Vagina (tissue), 2 donors: ENCODE data around the gene FAM98B. TPM values are rescaled to one million over a fixed set of nuclear protein-coding genes. Genes with fewer than 3 reads are reported as not detected.

ENCODE experiments used
- DNase-seq, 2 donors: peaks; one replicate each; pipeline ENCODE4 v3.0.0-alpha.2; 2017; ENCODE audit errors: extremely low spot score in 2 of 2
- H3K27ac ChIP-seq: fragments of 200-600 bp; sonication (generic); one replicate; pipeline ENCODE4 v1.5.1; 2019
- H3K27me3 ChIP-seq: fragments of 200-600 bp; sonication (generic); one replicate; pipeline ENCODE4 v1.5.1; 2019
- H3K36me3 ChIP-seq, 2 donors: fragments of 200-600 bp; sonication (generic); one replicate each; pipeline ENCODE4 v1.5.1; 2017 to 2019
- H3K4me1 ChIP-seq: fragments of 200-600 bp; sonication (generic); one replicate; pipeline ENCODE4 v1.5.1; 2019
- H3K4me3 ChIP-seq, 2 donors: fragments of 200-600 bp; sonication (generic); 1 replicate in 1 of 2; 2 replicates in 1 of 2; pipeline ENCODE4 v1.5.1; 2016 to 2019
- H3K9me3 ChIP-seq: fragments of 200-600 bp; sonication (generic); one replicate; pipeline ENCODE4 v1.5.1; 2019
- POLR2A ChIP-seq, 2 donors: fragments of 450-650 bp; IDR thresholded peaks; one replicate each; pipeline ENCODE4 v1.6.1; 2017; ENCODE audit warnings: antibody characterized with exemption in 2 of 2, mild to moderate bottlenecking in 2 of 2, moderate library complexity in 2 of 2
- POLR2AphosphoS5 ChIP-seq, 2 donors: sonication (generic); formaldehyde crosslinking; IDR thresholded peaks; one replicate each; pipeline ENCODE4 v1.9.0; 2017; ENCODE audit warnings: antibody characterized with exemption in 2 of 2, mild to moderate bottlenecking in 2 of 2, low read depth in 1 of 2; ENCODE audit not compliant: insufficient read depth in 1 of 2
- intact Hi-C: fragments of 100-400 bp; cut with DNase I; formaldehyde crosslinking; loops from one replicate; pipeline ENCODE4 v1.15.1; 2023
- total RNA-seq: library from RNA; depleted of rRNA; stranded (reverse); fragments of >200 nt; gene quantifications from one replicate; pipeline ENCODE4 v1.2.3, GENCODE V29; 2016
- TF ChIP-seq, protein P1 (sequence below), 3 experiments: fragments of 450-650 bp in 2 of 3; fragments of 200-600 bp in 1 of 3; sonication (generic) in 1 of 3; IDR thresholded peaks; one replicate each; pipeline ENCODE4 v1.5.1; 2017 to 2019; ENCODE audit warnings: antibody characterized with exemption in 3 of 3, mild to moderate bottlenecking in 2 of 3, moderate library complexity in 2 of 3

FAM98B gene
- 18.7 TPM for total RNA-seq

- Histone ChIP-seq H3K27ac (peak within 1 kb of the TSS; percentile 88), H3K4me1 (peaks cover 19% of the 10 kb centered on the region), H3K4me3 (peak within 1 kb of the TSS; percentile 82 to 93), H3K27me3 (no peaks in the 10 kb centered on the region), H3K36me3 (no peaks in the 10 kb centered on the region), H3K9me3 (no peaks in the 10 kb centered on the region)
- intact Hi-C loops: no loop called here
- TF ChIP-seq POLR2AphosphoS5 (IDR thresholded peaks at IDR 0.05; ENCODE audit: insufficient read depth in 1 of 2, low read depth in 1 of 2) (peak; percentile 87), POLR2A (IDR thresholded peaks at IDR 0.05) (peak in 1 of 2 donors; percentile 14)
- TF ChIP-seq, protein P1, sequence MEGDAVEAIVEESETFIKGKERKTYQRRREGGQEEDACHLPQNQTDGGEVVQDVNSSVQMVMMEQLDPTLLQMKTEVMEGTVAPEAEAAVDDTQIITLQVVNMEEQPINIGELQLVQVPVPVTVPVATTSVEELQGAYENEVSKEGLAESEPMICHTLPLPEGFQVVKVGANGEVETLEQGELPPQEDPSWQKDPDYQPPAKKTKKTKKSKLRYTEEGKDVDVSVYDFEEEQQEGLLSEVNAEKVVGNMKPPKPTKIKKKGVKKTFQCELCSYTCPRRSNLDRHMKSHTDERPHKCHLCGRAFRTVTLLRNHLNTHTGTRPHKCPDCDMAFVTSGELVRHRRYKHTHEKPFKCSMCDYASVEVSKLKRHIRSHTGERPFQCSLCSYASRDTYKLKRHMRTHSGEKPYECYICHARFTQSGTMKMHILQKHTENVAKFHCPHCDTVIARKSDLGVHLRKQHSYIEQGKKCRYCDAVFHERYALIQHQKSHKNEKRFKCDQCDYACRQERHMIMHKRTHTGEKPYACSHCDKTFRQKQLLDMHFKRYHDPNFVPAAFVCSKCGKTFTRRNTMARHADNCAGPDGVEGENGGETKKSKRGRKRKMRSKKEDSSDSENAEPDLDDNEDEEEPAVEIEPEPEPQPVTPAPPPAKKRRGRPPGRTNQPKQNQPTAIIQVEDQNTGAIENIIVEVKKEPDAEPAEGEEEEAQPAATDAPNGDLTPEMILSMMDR (IDR thresholded peaks at IDR 0.05): no peak
- DNase-seq: no peak
These were observed at the start of gene FAM98B for GRCh38 chr15:38453971-38454695. Gene FAM98B, plus strand, starts transcription at chr15:38454127. Its CDS starts 35 bp downstream, at chr15:38454162.

DNA sequence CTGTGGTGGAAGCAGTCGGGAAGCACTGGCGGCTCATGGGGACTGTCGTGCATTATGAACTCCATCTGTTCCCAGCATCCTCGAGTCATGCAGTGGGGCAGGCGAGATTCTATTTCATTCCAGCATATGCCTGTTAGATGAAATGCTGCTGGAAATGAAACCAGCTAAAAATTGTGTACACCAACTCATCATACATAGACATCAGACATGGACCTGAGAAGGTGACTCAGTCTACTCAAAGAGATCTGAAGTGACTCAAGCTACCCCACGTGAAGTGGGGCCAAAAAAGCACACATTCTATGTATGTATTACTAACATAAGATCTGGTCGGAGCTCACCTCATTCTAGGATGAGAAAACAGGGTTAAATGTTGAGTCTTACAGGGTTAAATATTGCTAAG, 47.5 kb upstream of the FAM98B start:
- intact Hi-C loops: no loop called here
- Histone ChIP-seq H3K27ac (no peak overlapping the region), H3K4me3 (no peak overlapping the region), H3K9me3 (no peaks in the 10 kb centered on the region), H3K4me1 (no peaks in the 10 kb centered on the region), H3K36me3 (no peaks in the 10 kb centered on the region), H3K27me3 (no peaks in the 10 kb centered on the region)
- no peak for TF ChIP-seq POLR2AphosphoS5 (IDR thresholded peaks at IDR 0.05; ENCODE audit: insufficient read depth in 1 of 2, low read depth in 1 of 2)
- TF ChIP-seq, protein P1 (IDR thresholded peaks at IDR 0.05): no peak
- TF ChIP-seq POLR2A (IDR thresholded peaks at IDR 0.05): no peak
- DNase-seq: no peak

DNA sequence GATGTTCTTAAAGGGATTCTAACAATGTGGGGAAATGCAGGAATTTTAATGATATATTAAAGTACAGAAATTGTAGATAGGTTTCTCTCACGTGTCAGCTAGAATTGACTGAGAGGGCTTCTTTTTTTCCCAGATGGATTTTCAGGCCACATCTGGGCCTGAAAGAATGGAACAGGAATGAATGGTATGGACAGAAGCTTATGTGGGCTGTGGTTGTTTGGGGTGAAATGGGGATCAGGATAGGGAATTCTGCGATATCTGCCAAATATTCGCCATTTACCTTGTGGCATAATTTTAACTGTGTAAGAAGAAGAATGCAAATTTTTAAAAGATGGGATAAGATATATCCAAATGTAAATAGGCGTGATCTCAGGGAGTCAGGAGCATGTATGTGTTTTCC, 45.4 kb upstream of the FAM98B start:
- Histone ChIP-seq H3K4me3 (no peak overlapping the region), H3K4me1 (no peaks in the 10 kb centered on the region), H3K9me3 (no peaks in the 10 kb centered on the region), H3K36me3 (no peaks in the 10 kb centered on the region), H3K27ac (no peak overlapping the region), H3K27me3 (no peaks in the 10 kb centered on the region)
- intact Hi-C loops: no loop called here
- no peak for TF ChIP-seq POLR2A (IDR thresholded peaks at IDR 0.05)
- TF ChIP-seq POLR2AphosphoS5 (IDR thresholded peaks at IDR 0.05; ENCODE audit: insufficient read depth in 1 of 2, low read depth in 1 of 2): no peak
- no peak for DNase-seq

DNA sequence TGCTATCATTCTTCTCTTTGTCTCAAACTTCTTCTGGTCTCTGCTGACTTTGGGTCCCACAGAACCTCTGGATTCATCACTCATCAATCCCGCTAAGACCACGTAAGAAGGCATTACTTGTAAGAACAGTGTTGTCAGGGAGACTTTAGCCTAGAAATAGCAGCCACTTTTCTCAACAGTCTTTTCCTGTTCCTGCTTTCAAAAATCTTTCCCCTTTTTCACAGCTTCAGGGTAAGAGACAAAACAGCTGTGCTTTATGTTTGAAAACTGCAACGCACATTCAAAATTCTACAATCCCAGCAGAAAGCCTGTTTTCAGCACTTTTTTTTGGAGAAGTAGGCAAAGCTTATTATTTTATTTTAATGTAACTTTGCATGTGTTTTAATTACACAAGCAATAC, 42.0 kb upstream of the FAM98B start:
- intact Hi-C loops: no loop called here
- no peaks in the 10 kb centered on the region for H3K36me3 ChIP-seq
- no peak for TF ChIP-seq POLR2A (IDR thresholded peaks at IDR 0.05)
- TF ChIP-seq, protein P1 (IDR thresholded peaks at IDR 0.05): no peak
- TF ChIP-seq POLR2AphosphoS5 (IDR thresholded peaks at IDR 0.05; ENCODE audit: insufficient read depth in 1 of 2, low read depth in 1 of 2): no peak
- H3K27ac ChIP-seq: no peak overlapping the region
- H3K4me1 ChIP-seq: no peaks in the 10 kb centered on the region
- H3K9me3 ChIP-seq: no peaks in the 10 kb centered on the region
- DNase-seq: no peak
- no peak overlapping the region for H3K4me3 ChIP-seq
- H3K27me3 ChIP-seq: no peaks in the 10 kb centered on the region

DNA sequence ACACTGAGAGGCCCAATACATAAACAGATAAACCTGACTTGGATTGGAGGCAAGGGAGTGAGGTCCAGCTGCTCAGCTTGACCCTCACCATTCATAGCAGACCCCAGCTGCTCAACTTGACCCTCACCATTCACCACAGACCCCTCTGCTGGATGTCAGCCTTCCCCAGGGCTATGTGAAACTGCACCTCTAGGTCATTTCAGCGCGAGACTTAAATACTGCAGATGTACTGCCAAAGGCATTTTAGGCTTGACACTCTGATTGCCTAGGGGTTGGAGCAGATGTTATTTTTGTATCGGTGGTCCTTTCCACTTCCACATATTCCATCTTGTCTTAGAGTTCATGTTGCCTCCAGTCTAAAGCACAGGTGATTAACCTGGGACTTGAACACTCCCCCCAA, 41.5 kb upstream of the FAM98B start:
- no peaks in the 10 kb centered on the region for H3K27me3 ChIP-seq
- no peaks in the 10 kb centered on the region for H3K36me3 ChIP-seq
- no peak for TF ChIP-seq POLR2A (IDR thresholded peaks at IDR 0.05)
- no peak for TF ChIP-seq POLR2AphosphoS5 (IDR thresholded peaks at IDR 0.05; ENCODE audit: insufficient read depth in 1 of 2, low read depth in 1 of 2)
- TF ChIP-seq, protein P1 (IDR thresholded peaks at IDR 0.05): no peak
- no peak overlapping the region for H3K27ac ChIP-seq
- H3K4me1 ChIP-seq: no peaks in the 10 kb centered on the region
- no peak overlapping the region for H3K4me3 ChIP-seq
- DNase-seq: no peak
- intact Hi-C loops: no loop called here
- H3K9me3 ChIP-seq: no peaks in the 10 kb centered on the region
